ENCODE results near the gene IVNS1ABP. TPM values are rescaled to one million over a fixed set of nuclear protein-coding genes. Genes with fewer than 3 reads are reported as not detected.
"Not testable (repeated sequence)": the region's sequence is repeated elsewhere in the genome, so short reads cannot be mapped to it uniquely, and the experiment has no call there.

IVNS1ABP gene
- total RNA-seq (2014; rRNA removed; shearing (Covaris generic)), result 89.2 and 93.9 TPM in 2 replicates

GRCh38 chr1:185317034-185317885, at the start of gene IVNS1ABP:
Gene IVNS1ABP (minus strand): TSS chr1:185317243. CDS start chr1:185309493, 7,750 bp downstream.
- Histone ChIP-seq H3K9me3 (replicated peaks) (0 out of 2 replicates have a peak, but pooled peaks cover 5% of the 10 kb centered on the region), H3K4me1 (replicated peaks) (peaks cover 38% of the 10 kb centered on the region), H3K36me3 (peaks cover 25% of the 10 kb centered on the region), H3K27ac (peak within 1 kb of the TSS; percentile 94), H3K27me3 (replicated peaks) (no peaks in the 10 kb centered on the region), H3K4me3 (peak within 1 kb of the TSS; percentile 91)
- DNase-seq (ENCODE audit: low read depth in 1 of 2, low spot score in 2 of 2), result peak; percentile 91 to 95

GRCh38 chr1:185365951-185366350, 48.9 kb upstream of the IVNS1ABP start:
- Histone ChIP-seq H3K4me3 (no peak overlapping the region), H3K27ac (no peak overlapping the region), H3K27me3 (replicated peaks) (no peaks in the 10 kb centered on the region), H3K9me3 (replicated peaks) (no peaks in the 10 kb centered on the region; the same call in 1 of the 2 replicates), H3K4me1 (replicated peaks) (0 out of 2 replicates have a peak, but pooled peaks cover 3% of the 10 kb centered on the region), H3K36me3 (no peaks in the 10 kb centered on the region)
- DNase-seq (ENCODE audit: low read depth in 1 of 2, low spot score in 2 of 2), result no peak

- H3K9me3 ChIP-seq (replicated peaks); H3K27ac ChIP-seq; H3K4me3 ChIP-seq; H3K4me1 ChIP-seq (replicated peaks); DNase-seq (ENCODE audit: low read depth in 1 of 2, low spot score in 2 of 2); H3K36me3 ChIP-seq; H3K27me3 ChIP-seq (replicated peaks): not testable (repeated sequence)
Measured at GRCh38 chr1:185364528-185364927, 47.5 kb upstream of the IVNS1ABP start.

GRCh38 chr1:185363205-185363604, 46.2 kb upstream of the IVNS1ABP start:
- Histone ChIP-seq H3K36me3 (no peaks in the 10 kb centered on the region), H3K4me3 (no peak overlapping the region), H3K4me1 (replicated peaks) (0 out of 2 replicates have a peak, but pooled peaks cover 9% of the 10 kb centered on the region), H3K9me3 (replicated peaks) (no peaks in the 10 kb centered on the region; the same call in 1 of the 2 replicates), H3K27ac (no peak overlapping the region), H3K27me3 (replicated peaks) (no peaks in the 10 kb centered on the region)
- DNase-seq (ENCODE audit: low read depth in 1 of 2, low spot score in 2 of 2), result no peak

- no peak for DNase-seq (ENCODE audit: low read depth in 1 of 2, low spot score in 2 of 2)
- Histone ChIP-seq H3K36me3 (no peaks in the 10 kb centered on the region), H3K4me3 (no peak overlapping the region), H3K9me3 (replicated peaks) (no peaks in the 10 kb centered on the region; the same call in 1 of the 2 replicates), H3K4me1 (replicated peaks) (0 out of 2 replicates have a peak, but pooled peaks cover 9% of the 10 kb centered on the region), H3K27ac (no peak overlapping the region), H3K27me3 (replicated peaks) (no peaks in the 10 kb centered on the region)
Measured at GRCh38 chr1:185360714-185361113, 43.7 kb upstream of the IVNS1ABP start.

- 0 out of 2 replicates have a peak, but pooled peaks cover 6% of the 10 kb centered on the region for H3K4me1 ChIP-seq (replicated peaks)
- H3K4me3 ChIP-seq, result no peak overlapping the region
- H3K27me3 ChIP-seq (replicated peaks), result no peaks in the 10 kb centered on the region
- no peak overlapping the region for H3K27ac ChIP-seq
- no peak for DNase-seq (ENCODE audit: low read depth in 1 of 2, low spot score in 2 of 2)
- H3K9me3 ChIP-seq (replicated peaks), result no peaks in the 10 kb centered on the region; the same call in 1 of the 2 replicates
- no peaks in the 10 kb centered on the region for H3K36me3 ChIP-seq
Measured at GRCh38 chr1:185358957-185359356, 41.9 kb upstream of the IVNS1ABP start.

- Histone ChIP-seq H3K9me3 (replicated peaks) (no peaks in the 10 kb centered on the region), H3K36me3 (no peaks in the 10 kb centered on the region), H3K27ac (no peak overlapping the region), H3K4me1 (replicated peaks) (0 out of 2 replicates have a peak, but pooled peaks cover 6% of the 10 kb centered on the region), H3K27me3 (replicated peaks) (no peaks in the 10 kb centered on the region), H3K4me3 (no peak overlapping the region)
- DNase-seq (ENCODE audit: low read depth in 1 of 2, low spot score in 2 of 2), result no peak
Measured at GRCh38 chr1:185355947-185356346, 38.9 kb upstream of the IVNS1ABP start.

- Histone ChIP-seq H3K4me3 (no peak overlapping the region), H3K4me1 (replicated peaks) (no peaks in the 10 kb centered on the region), H3K9me3 (replicated peaks) (no peaks in the 10 kb centered on the region), H3K27ac (no peak overlapping the region), H3K27me3 (replicated peaks) (no peaks in the 10 kb centered on the region), H3K36me3 (no peaks in the 10 kb centered on the region)
- DNase-seq (ENCODE audit: low read depth in 1 of 2, low spot score in 2 of 2), result no peak
Measured at GRCh38 chr1:185353124-185353523, 36.1 kb upstream of the IVNS1ABP start.

GRCh38 chr1:185351734-185352466, 34.9 kb upstream of the IVNS1ABP start:
- Histone ChIP-seq H3K9me3 (replicated peaks) (no peaks in the 10 kb centered on the region), H3K4me1 (replicated peaks) (no peaks in the 10 kb centered on the region), H3K36me3 (no peaks in the 10 kb centered on the region), H3K27ac (no peak overlapping the region), H3K27me3 (replicated peaks) (no peaks in the 10 kb centered on the region), H3K4me3 (no peak overlapping the region)
- DNase-seq (ENCODE audit: low read depth in 1 of 2, low spot score in 2 of 2), result no peak

GRCh38 chr1:185350027-185350442, 33.0 kb upstream of the IVNS1ABP start:
- Histone ChIP-seq H3K9me3 (replicated peaks) (no peaks in the 10 kb centered on the region), H3K27me3 (replicated peaks) (no peaks in the 10 kb centered on the region), H3K4me1 (replicated peaks) (no peaks in the 10 kb centered on the region), H3K27ac (no peak overlapping the region), H3K36me3 (no peaks in the 10 kb centered on the region), H3K4me3 (no peak overlapping the region)
- no peak for DNase-seq (ENCODE audit: low read depth in 1 of 2, low spot score in 2 of 2)

- no peak overlapping the region for H3K4me3 ChIP-seq
- no peaks in the 10 kb centered on the region for H3K27me3 ChIP-seq (replicated peaks)
- no peaks in the 10 kb centered on the region for H3K9me3 ChIP-seq (replicated peaks)
- H3K27ac ChIP-seq, result no peak overlapping the region
- no peak for DNase-seq (ENCODE audit: low read depth in 1 of 2, low spot score in 2 of 2)
- H3K4me1 ChIP-seq (replicated peaks), result no peaks in the 10 kb centered on the region
- H3K36me3 ChIP-seq, result no peaks in the 10 kb centered on the region
Measured at GRCh38 chr1:185349556-185349955, 32.5 kb upstream of the IVNS1ABP start.

- Histone ChIP-seq H3K4me3 (no peak overlapping the region), H3K9me3 (replicated peaks) (no peaks in the 10 kb centered on the region), H3K36me3 (no peaks in the 10 kb centered on the region), H3K4me1 (replicated peaks) (no peaks in the 10 kb centered on the region), H3K27me3 (replicated peaks) (no peaks in the 10 kb centered on the region), H3K27ac (no peak overlapping the region)
- no peak for DNase-seq (ENCODE audit: low read depth in 1 of 2, low spot score in 2 of 2)
Measured at GRCh38 chr1:185348985-185349384, 31.9 kb upstream of the IVNS1ABP start.

GRCh38 chr1:185348296-185348695, 31.3 kb upstream of the IVNS1ABP start:
- H3K4me3 ChIP-seq, result no peak overlapping the region
- H3K4me1 ChIP-seq (replicated peaks), result no peaks in the 10 kb centered on the region
- H3K27ac ChIP-seq, result no peak overlapping the region

More at GRCh38 chr1:185348296-185348695, 31.3 kb upstream of the IVNS1ABP start:
- no peak for DNase-seq (ENCODE audit: low read depth in 1 of 2, low spot score in 2 of 2)
- H3K9me3 ChIP-seq (replicated peaks), result no peaks in the 10 kb centered on the region
- no peaks in the 10 kb centered on the region for H3K36me3 ChIP-seq
- H3K27me3 ChIP-seq (replicated peaks), result no peaks in the 10 kb centered on the region

Measured in SJSA1 (cell line).